Body of pancreas (tissue), 4 donors: ENCODE measurements around the gene SCO1. TPM values are rescaled to one million over a fixed set of nuclear protein-coding genes. Genes with fewer than 3 reads are reported as not detected.

Experiments
- ATAC-seq: fragments of 150-250 bp; one replicate; pipeline ENCODE4 v1.9.1; 2016
- DNase-seq, 4 donors: peaks; one replicate each; pipeline ENCODE4 v3.0.0-alpha.2; 2019
- H3K27ac ChIP-seq, 4 donors: fragments of 200-600 bp; sonication (generic); 1 replicate in 3 of 4; 2 replicates in 1 of 4; pipeline versions ENCODE4 v1.5.1 to v1.6.1; 2016 to 2019; ENCODE audit warnings: mild to moderate bottlenecking in 1 of 4, mixed read lengths in 1 of 4, moderate library complexity in 1 of 4
- H3K27me3 ChIP-seq, 2 donors: fragments of 200-600 bp; sonication (generic); one replicate each; pipeline ENCODE4 v1.6.0; 2016; ENCODE audit warnings: mild to moderate bottlenecking in 1 of 2
- H3K36me3 ChIP-seq, 2 donors: fragments of 200-600 bp; sonication (generic); replicated peaks in 1 of 2; 2 replicates each; pipeline ENCODE4 v1.5.1; 2016; ENCODE audit warnings: low read depth in 2 of 2; ENCODE audit not compliant: insufficient read depth in 1 of 2
- H3K4me1 ChIP-seq: fragments of 200-600 bp; sonication (generic); one replicate; pipeline ENCODE4 v1.6.0; 2016
- H3K4me3 ChIP-seq, 2 donors: fragments of 200-600 bp; sonication (generic); 1 replicate in 1 of 2; 2 replicates in 1 of 2; pipeline ENCODE4 v1.5.1; 2016 to 2019
- H3K9me3 ChIP-seq, 3 donors: fragments of 200-600 bp; sonication (generic); 1 replicate in 2 of 3; 2 replicates in 1 of 3; pipeline ENCODE4 v1.5.1; 2016
- POLR2A ChIP-seq, 3 donors: fragments of 450-650 bp; IDR thresholded peaks; one replicate each; pipeline ENCODE4 v1.6.1; 2016; ENCODE audit warnings: antibody characterized with exemption in 3 of 3, mild to moderate bottlenecking in 2 of 3
- WGBS, 2 donors: methylation state at CpG; one replicate each; pipeline ENCODE4 v1.1.5; 2017; 5-methylcytosine and 5-hydroxymethylcytosine counted together
- intact Hi-C: fragments of 100-400 bp; cut with DNase I; formaldehyde crosslinking; loops from one replicate; pipeline ENCODE4 v1.15.1; 2023
- total RNA-seq, 2 donors: library from RNA; depleted of rRNA; stranded (reverse); fragments of >200 nt; gene quantifications; one replicate each; pipeline ENCODE4 v1.1.0, GENCODE V29; 2016
- TF ChIP-seq, protein P1 (sequence below), 7 experiments: fragments of 450-650 bp in 4 of 7; fragments of 200-600 bp in 3 of 7; sonication (generic) in 3 of 7; IDR thresholded peaks; one replicate each; pipeline ENCODE4 v1.5.1; 2016 to 2019; ENCODE audit warnings: antibody characterized with exemption in 7 of 7

Gene SCO1
- total RNA-seq, 2 donors from 2014 or later: 20.5 to 46.5 TPM

DNA sequence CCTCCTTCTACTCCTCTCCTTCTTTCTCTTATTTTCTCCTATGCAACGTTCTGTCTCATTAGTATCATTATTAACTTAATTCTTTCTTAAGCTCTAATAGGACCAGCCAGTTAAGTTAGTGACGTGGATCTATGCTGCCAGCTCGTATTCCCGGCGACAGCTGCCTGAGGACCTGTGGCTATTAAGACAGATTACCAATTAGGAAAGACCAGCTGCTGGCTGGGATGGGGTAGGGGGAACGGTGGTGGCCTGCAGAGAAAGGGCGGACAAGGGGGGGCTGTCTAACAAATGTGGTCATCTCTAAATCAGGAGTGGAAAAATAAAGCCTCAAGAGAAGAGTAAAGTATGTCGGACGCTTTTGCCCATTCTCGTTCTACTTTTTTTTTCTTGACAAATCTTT is 39.5 kb downstream of the SCO1 start:
- TF ChIP-seq POLR2A (IDR thresholded peaks at IDR 0.05): no peak
- no peak for DNase-seq
- H3K4me3 ChIP-seq: no peak overlapping the region
- intact Hi-C loops: no loop called here
- no peaks in the 10 kb centered on the region for H3K9me3 ChIP-seq
- H3K36me3 ChIP-seq: no peaks in the 10 kb centered on the region
- ATAC-seq: no peak
- WGBS, 2 donors: 69 to 80% methylated on average over 10 of the region's 10 CpGs
- no peak overlapping the region for H3K27ac ChIP-seq
- no peaks in the 10 kb centered on the region for H3K4me1 ChIP-seq
- H3K27me3 ChIP-seq: no peaks in the 10 kb centered on the region

DNA sequence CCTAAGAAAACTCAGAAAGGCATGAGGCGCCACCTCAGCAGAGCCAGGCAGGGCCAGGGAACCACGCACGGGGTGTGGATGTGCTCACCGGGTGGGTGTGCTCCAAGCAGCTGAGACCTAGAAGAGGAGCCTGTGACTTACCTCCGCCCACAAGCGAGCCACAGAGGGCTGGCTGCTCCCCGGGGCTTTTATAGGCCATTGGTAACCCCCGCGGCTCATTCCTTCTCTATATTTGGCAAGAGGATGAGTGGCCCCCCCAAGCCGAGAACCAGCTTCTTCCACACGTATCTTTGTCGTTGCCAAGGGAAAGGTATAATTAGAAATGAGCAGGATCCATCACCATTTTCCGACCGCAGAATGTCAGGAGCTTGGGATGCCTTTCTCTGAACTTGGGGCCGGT is 40.2 kb downstream of the SCO1 start, which contains the start of gene MYH3:
Gene MYH3, minus strand, starts transcription at position 162 of the 400 bp plus-strand sequence. CDS start 2,245 bp downstream, outside the sequence.
- TF ChIP-seq POLR2A (IDR thresholded peaks at IDR 0.05): no peak
- TF ChIP-seq, protein P1, sequence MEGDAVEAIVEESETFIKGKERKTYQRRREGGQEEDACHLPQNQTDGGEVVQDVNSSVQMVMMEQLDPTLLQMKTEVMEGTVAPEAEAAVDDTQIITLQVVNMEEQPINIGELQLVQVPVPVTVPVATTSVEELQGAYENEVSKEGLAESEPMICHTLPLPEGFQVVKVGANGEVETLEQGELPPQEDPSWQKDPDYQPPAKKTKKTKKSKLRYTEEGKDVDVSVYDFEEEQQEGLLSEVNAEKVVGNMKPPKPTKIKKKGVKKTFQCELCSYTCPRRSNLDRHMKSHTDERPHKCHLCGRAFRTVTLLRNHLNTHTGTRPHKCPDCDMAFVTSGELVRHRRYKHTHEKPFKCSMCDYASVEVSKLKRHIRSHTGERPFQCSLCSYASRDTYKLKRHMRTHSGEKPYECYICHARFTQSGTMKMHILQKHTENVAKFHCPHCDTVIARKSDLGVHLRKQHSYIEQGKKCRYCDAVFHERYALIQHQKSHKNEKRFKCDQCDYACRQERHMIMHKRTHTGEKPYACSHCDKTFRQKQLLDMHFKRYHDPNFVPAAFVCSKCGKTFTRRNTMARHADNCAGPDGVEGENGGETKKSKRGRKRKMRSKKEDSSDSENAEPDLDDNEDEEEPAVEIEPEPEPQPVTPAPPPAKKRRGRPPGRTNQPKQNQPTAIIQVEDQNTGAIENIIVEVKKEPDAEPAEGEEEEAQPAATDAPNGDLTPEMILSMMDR (IDR thresholded peaks at IDR 0.05): no peak
- H3K4me1 ChIP-seq: no peaks in the 10 kb centered on the region
- DNase-seq (no peak), ATAC-seq (no peak)
- no peaks in the 10 kb centered on the region for H3K36me3 ChIP-seq
- intact Hi-C loops: no loop called here
- no peaks in the 10 kb centered on the region for H3K27me3 ChIP-seq
- 82 to 87% methylated on average over 13 to 15 of the region's 15 CpGs for WGBS, 2 donors
- H3K9me3 ChIP-seq: no peaks in the 10 kb centered on the region
- H3K27ac ChIP-seq: no peak within 1 kb of the TSS
- no peak within 1 kb of the TSS for H3K4me3 ChIP-seq

- intact Hi-C loops: no loop called here
- no peak for ATAC-seq
- Histone ChIP-seq H3K27me3 (no peaks in the 10 kb centered on the region), H3K4me3 (no peak overlapping the region), H3K36me3 (no peaks in the 10 kb centered on the region), H3K27ac (no peak overlapping the region), H3K9me3 (no peaks in the 10 kb centered on the region), H3K4me1 (no peaks in the 10 kb centered on the region)
- WGBS, 2 donors: 74 to 81% methylated on average over 5 of the region's 5 CpGs
- TF ChIP-seq, protein P1 (IDR thresholded peaks at IDR 0.05): no peak
- TF ChIP-seq POLR2A (IDR thresholded peaks at IDR 0.05): no peak
- no peak for DNase-seq
Observed at GRCh38 chr17:10653987-10654386, 43.3 kb downstream of the SCO1 start.

GRCh38 chr17:10652984-10653659 is 44.2 kb downstream of the SCO1 start:
- no peak for ATAC-seq

GRCh38 chr17:10651927-10652326 is 45.4 kb downstream of the SCO1 start:
- Histone ChIP-seq H3K9me3 (no peaks in the 10 kb centered on the region), H3K27me3 (no peaks in the 10 kb centered on the region), H3K4me3 (no peak overlapping the region), H3K27ac (no peak overlapping the region), H3K36me3 (no peaks in the 10 kb centered on the region), H3K4me1 (no peaks in the 10 kb centered on the region)
- intact Hi-C loops: no loop called here
- DNase-seq (no peak), ATAC-seq (no peak)
- 76 to 82% methylated on average over 9 of the region's 9 CpGs for WGBS, 2 donors
- TF ChIP-seq, protein P1 (IDR thresholded peaks at IDR 0.05): no peak
- TF ChIP-seq POLR2A (IDR thresholded peaks at IDR 0.05): no peak

More at GRCh38 chr17:10652984-10653659, 44.2 kb downstream of the SCO1 start:
- DNase-seq: peak in 1 of 4 donors; percentile 16
- WGBS, 2 donors: 65 to 83% methylated on average over 10 to 11 of the region's 11 CpGs
- intact Hi-C loops: no loop called here
- no peaks in the 10 kb centered on the region for H3K27me3 ChIP-seq
- H3K4me3 ChIP-seq: no peak overlapping the region
- H3K36me3 ChIP-seq: no peaks in the 10 kb centered on the region
- TF ChIP-seq, protein P1 (IDR thresholded peaks at IDR 0.05): no peak
- no peak for TF ChIP-seq POLR2A (IDR thresholded peaks at IDR 0.05)
- no peaks in the 10 kb centered on the region for H3K9me3 ChIP-seq
- no peaks in the 10 kb centered on the region for H3K4me1 ChIP-seq
- no peak overlapping the region for H3K27ac ChIP-seq
